Keratinocyte (primary cell): ENCODE data around the gene RHOXF1.

Experiments
- CTCF ChIP-seq, 3 experiments: IDR thresholded peaks in 1 of 3; conservative IDR thresholded peaks in 1 of 3; optimal IDR thresholded peaks in 1 of 3; 2 replicates in 2 of 3; 3 replicates in 1 of 3; pipeline versions ENCODE3 to v1.5.1; 2011; ENCODE audit warnings: low read length in 3 of 3, mild to moderate bottlenecking in 3 of 3, moderate library complexity in 2 of 3, control low read depth in 1 of 3, inconsistent platforms in 1 of 3; ENCODE audit not compliant: insufficient read depth in 2 of 3; ENCODE audit errors: extremely low read depth in 1 of 3
- EZH2 ChIP-seq: IDR thresholded peaks from one replicate; pipeline ENCODE4 v1.6.1; 2012; ENCODE audit warnings: inconsistent platforms, mild to moderate bottlenecking, low read length, moderate library complexity

DNA sequence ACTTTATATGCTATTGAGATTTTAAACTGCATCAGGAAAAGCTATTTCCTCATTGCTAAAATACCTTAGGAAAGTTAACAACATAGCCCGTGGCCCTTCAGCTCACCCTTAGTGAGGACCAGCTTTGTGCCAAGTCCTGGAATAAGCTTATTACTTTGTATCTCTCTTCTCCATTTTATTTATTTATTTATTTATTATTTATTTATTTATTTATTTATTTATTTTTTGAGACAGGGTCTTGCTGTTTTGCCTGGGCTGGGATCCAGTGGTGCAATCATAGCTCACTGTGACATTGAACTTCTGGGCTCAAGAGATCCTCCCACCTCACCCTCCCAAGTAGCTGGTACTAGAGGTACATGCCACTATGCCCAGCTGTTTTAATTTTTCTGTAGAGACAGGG lies 6.3 kb downstream of the RHOXF1 start:
- TF ChIP-seq CTCF (optimal IDR thresholded peaks at IDR 0.05 in 1 of 3, IDR thresholded peaks at IDR 0.05 in 1 of 3, conservative IDR thresholded peaks at IDR 0.05 in 1 of 3; ENCODE audit: extremely low read depth in 1 of 3, insufficient read depth in 2 of 3, low read length in 3 of 3): no peak
- no peak for TF ChIP-seq EZH2
